Naive B cell (primary cell): ENCODE results near the gene STK31. TPM values are rescaled to one million over a fixed set of nuclear protein-coding genes. Genes with fewer than 3 reads are reported as not detected.
"Not testable (repeated sequence)": the region's sequence is repeated elsewhere in the genome, so short reads cannot be mapped to it uniquely, and the experiment has no call there.

Experiments used
- ATAC-seq, 2 donors: fragments of 150-1000 bp; cut with Tn5 transposase; 2 replicates each; pipeline ENCODE4 v1.10.0; 2021; ENCODE audit warnings: low read depth in 2 of 2, mild to moderate bottlenecking in 2 of 2, moderate library complexity in 2 of 2
- DNase-seq: peaks from one replicate; pipeline ENCODE4 v3.0.0; 2022
- H3K27ac Mint-ChIP-seq, 6 donors: one replicate each; pipeline ENCODE4 v1.8.0; 2020 to 2022; ENCODE audit warnings: mild to moderate bottlenecking in 6 of 6, mixed read lengths in 6 of 6, moderate library complexity in 5 of 6, inconsistent platforms in 2 of 6
- H3K27me3 Mint-ChIP-seq, 3 donors: one replicate each; pipeline ENCODE4 v1.8.0; 2021 to 2022; ENCODE audit warnings: mixed read lengths in 3 of 3, mild to moderate bottlenecking in 1 of 3
- H3K36me3 Mint-ChIP-seq, 2 donors: one replicate each; pipeline ENCODE4 v1.8.0; 2020 to 2022; ENCODE audit warnings: mixed read lengths in 2 of 2, inconsistent platforms in 1 of 2, mild to moderate bottlenecking in 1 of 2
- H3K4me1 Mint-ChIP-seq, 3 donors: one replicate each; pipeline ENCODE4 v1.8.0; 2020 to 2022; ENCODE audit warnings: mixed read lengths in 3 of 3, inconsistent platforms in 1 of 3, mild to moderate bottlenecking in 1 of 3, moderate library complexity in 1 of 3
- H3K4me3 Mint-ChIP-seq, 8 donors: one replicate each; pipeline ENCODE4 v1.8.0; 2020 to 2022; ENCODE audit warnings: mild to moderate bottlenecking in 8 of 8, mixed read lengths in 8 of 8, moderate library complexity in 8 of 8, inconsistent platforms in 2 of 8
- H3K9me3 Mint-ChIP-seq, 7 donors: one replicate each; pipeline ENCODE4 v1.8.0; 2020 to 2022; ENCODE audit warnings: mixed read lengths in 7 of 7, mild to moderate bottlenecking in 5 of 7, inconsistent platforms in 2 of 7, moderate library complexity in 1 of 7
- polyA plus RNA-seq, 6 donors: library from polyadenylated mRNA; unstranded; fragments of 300-500 nt; fragmentation: Illumina TruSeq; gene quantifications; one replicate each; pipeline ENCODE4 v1.2.3, GENCODE V29; 2021; ENCODE audit warnings: low read depth in 6 of 6

STK31 gene
- polyA plus RNA-seq: under 1 TPM in 1 of 6 donors, not detected in 5; 0.06 TPM

GRCh38 chr7:23710000-23710399, at the start of gene STK31:
STK31 (plus strand) TSS chr7:23710219; CDS start chr7:23710286, 67 bp downstream.
- Mint-ChIP-seq H3K9me3 (peaks cover 4 to 14% (median 9%) of the 10 kb centered on the region in 7 donors), H3K27ac (peak within 1 kb of the TSS in 1 of 6 donors; percentile 60), H3K36me3 (peaks cover 13 to 15% of the 10 kb centered on the region in 2 donors), H3K4me1 (no peaks in the 10 kb centered on the region), H3K27me3 (no peaks in the 10 kb centered on the region), H3K4me3 (no peak within 1 kb of the TSS)
- no peak for DNase-seq
- ATAC-seq: no peak

GRCh38 chr7:23661385-23661784, 48.6 kb upstream of the STK31 start:
- DNase-seq: no peak
- Mint-ChIP-seq H3K27ac (no peak overlapping the region), H3K36me3 (peaks cover 20 to 28% of the 10 kb centered on the region in 2 donors), H3K27me3 (peaks cover 0 to 15% (median 8%) of the 10 kb centered on the region in 3 donors), H3K9me3 (peaks cover 14 to 53% (median 29%) of the 10 kb centered on the region in 7 donors), H3K4me3 (no peak overlapping the region), H3K4me1 (no peaks in the 10 kb centered on the region)
- no peak for ATAC-seq

- DNase-seq: no peak
- H3K36me3 Mint-ChIP-seq: peaks cover 21 to 23% of the 10 kb centered on the region in 2 donors
- no peak overlapping the region for H3K27ac Mint-ChIP-seq
- H3K27me3 Mint-ChIP-seq: peaks cover 0 to 21% (median 2%) of the 10 kb centered on the region in 3 donors
- peaks cover 7 to 44% (median 24%) of the 10 kb centered on the region in 7 donors for H3K9me3 Mint-ChIP-seq
- no peak for ATAC-seq
- no peaks in the 10 kb centered on the region for H3K4me1 Mint-ChIP-seq
- no peak overlapping the region for H3K4me3 Mint-ChIP-seq
Measured at GRCh38 chr7:23662124-23662983, 47.7 kb upstream of the STK31 start.

GRCh38 chr7:23662984-23663313, 47.1 kb upstream of the STK31 start:
- Mint-ChIP-seq H3K4me1 (no peaks in the 10 kb centered on the region), H3K4me3 (no peak overlapping the region)

GRCh38 chr7:23664122-23664521, 45.9 kb upstream of the STK31 start:
- Mint-ChIP-seq H3K36me3 (peaks cover 9 to 16% of the 10 kb centered on the region in 2 donors), H3K9me3 (peaks cover 0 to 28% (median 12%) of the 10 kb centered on the region in 7 donors), H3K4me3 (no peak overlapping the region), H3K27ac (no peak overlapping the region), H3K27me3 (peaks cover 0 to 21% (median 0%) of the 10 kb centered on the region in 3 donors), H3K4me1 (no peaks in the 10 kb centered on the region)
- ATAC-seq (no peak), DNase-seq (no peak)

More at GRCh38 chr7:23662984-23663313, 47.1 kb upstream of the STK31 start:
- H3K9me3 Mint-ChIP-seq: peaks cover 5 to 38% (median 20%) of the 10 kb centered on the region in 7 donors
- peaks cover 0 to 21% (median 0%) of the 10 kb centered on the region in 3 donors for H3K27me3 Mint-ChIP-seq
- H3K27ac Mint-ChIP-seq: no peak overlapping the region
- ATAC-seq (no peak), DNase-seq (no peak)
- peaks cover 17 to 23% of the 10 kb centered on the region in 2 donors for H3K36me3 Mint-ChIP-seq

GRCh38 chr7:23672033-23672432, 38.0 kb upstream of the STK31 start:
- peaks cover 0 to 8% (median 0%) of the 10 kb centered on the region in 3 donors for H3K27me3 Mint-ChIP-seq
- H3K4me1 Mint-ChIP-seq: no peaks in the 10 kb centered on the region
- ATAC-seq (no peak), DNase-seq (no peak)
- peaks cover 0 to 2% (median 0%) of the 10 kb centered on the region in 7 donors for H3K9me3 Mint-ChIP-seq
- no peak overlapping the region for H3K4me3 Mint-ChIP-seq
- peaks cover 0 to under 1% of the 10 kb centered on the region in 2 donors for H3K36me3 Mint-ChIP-seq
- no peak overlapping the region for H3K27ac Mint-ChIP-seq

GRCh38 chr7:23679898-23680413, 30.1 kb upstream of the STK31 start, which contains the start of gene FAM221A:
FAM221A (plus strand) TSS chr7:23680199; CDS start chr7:23680219, 20 bp downstream.
- Mint-ChIP-seq H3K36me3 (no peaks in the 10 kb centered on the region), H3K4me1 (peaks cover 3 to 19% (median 18%) of the 10 kb centered on the region in 3 donors), H3K27ac (peak within 1 kb of the TSS in 5 of 6 donors; percentile 33 to 82 (median 55)), H3K9me3 (peaks cover 0 to 2% (median 0%) of the 10 kb centered on the region in 7 donors), H3K27me3 (peaks cover 0 to 2% (median 0%) of the 10 kb centered on the region in 3 donors), H3K4me3 (peak within 1 kb of the TSS; percentile 86 to 97 (median 94))
- ATAC-seq: peak; percentile 96 to 97
- peak; percentile 71 for DNase-seq

GRCh38 chr7:23680414-23681405, 29.3 kb upstream of the STK31 start:
- Mint-ChIP-seq H3K4me3 (peak overlapping the region; percentile 86 to 97 (median 94)), H3K27me3 (no peaks in the 10 kb centered on the region), H3K9me3 (peaks cover 0 to 2% (median 0%) of the 10 kb centered on the region in 7 donors), H3K27ac (peak overlapping the region in 3 of 6 donors; percentile 33 to 82 (median 36)), H3K36me3 (no peaks in the 10 kb centered on the region), H3K4me1 (peaks cover 3 to 19% (median 18%) of the 10 kb centered on the region in 3 donors)
- peak; percentile 13 to 17 for ATAC-seq
- DNase-seq: no peak

- DNase-seq, H3K27ac Mint-ChIP-seq, H3K27me3 Mint-ChIP-seq, H3K36me3 Mint-ChIP-seq, H3K9me3 Mint-ChIP-seq, ATAC-seq: not testable (repeated sequence)
- peaks cover 3 to 16% (median 15%) of the 10 kb centered on the region in 3 donors for H3K4me1 Mint-ChIP-seq
- peak overlapping the region in 1 of 8 donors; percentile 49 for H3K4me3 Mint-ChIP-seq
Measured at GRCh38 chr7:23684041-23684440, 26.0 kb upstream of the STK31 start.

GRCh38 chr7:23685731-23686130, 24.3 kb upstream of the STK31 start:
- DNase-seq: no peak
- H3K4me3 Mint-ChIP-seq: no peak overlapping the region
- H3K9me3 Mint-ChIP-seq: no peaks in the 10 kb centered on the region
- no peaks in the 10 kb centered on the region for H3K27me3 Mint-ChIP-seq
- ATAC-seq: no peak
- peaks cover 0 to 6% of the 10 kb centered on the region in 2 donors for H3K36me3 Mint-ChIP-seq
- H3K27ac Mint-ChIP-seq: no peak overlapping the region
- peaks cover under 1 to 8% (median 4%) of the 10 kb centered on the region in 3 donors for H3K4me1 Mint-ChIP-seq

GRCh38 chr7:23687011-23687410, 23.0 kb upstream of the STK31 start:
- Mint-ChIP-seq H3K9me3 (no peaks in the 10 kb centered on the region), H3K27me3 (no peaks in the 10 kb centered on the region), H3K4me3 (no peak overlapping the region), H3K4me1 (no peaks in the 10 kb centered on the region), H3K27ac (peak overlapping the region in 1 of 6 donors; percentile 54), H3K36me3 (peaks cover 0 to 13% of the 10 kb centered on the region in 2 donors)
- ATAC-seq (no peak), DNase-seq (no peak)

GRCh38 chr7:23689165-23689564, 20.9 kb upstream of the STK31 start:
- DNase-seq (no peak), ATAC-seq (no peak)
- Mint-ChIP-seq H3K4me3 (no peak overlapping the region), H3K4me1 (no peaks in the 10 kb centered on the region), H3K27ac (no peak overlapping the region), H3K9me3 (peaks cover 0 to 2% (median 0%) of the 10 kb centered on the region in 7 donors), H3K27me3 (no peaks in the 10 kb centered on the region), H3K36me3 (peaks cover 0 to 13% of the 10 kb centered on the region in 2 donors)
